AG04449 (cell line): Measurements from ENCODE around the gene MYH6.

Source experiments
- CTCF ChIA-PET: fragments of 350-600 bp; formaldehyde crosslinking; extraction: SDS; loops from one replicate; lab custom pipeline; 2021; ENCODE audit warnings: antibody characterized with exemption; lab: Yijun Ruan, JAX
- POLR2A ChIA-PET: fragments of 400-600, 350-600 bp; formaldehyde crosslinking; extraction: SDS; loops from one replicate; lab custom pipeline; 2020; ENCODE audit warnings: antibody characterized with exemption, inconsistent platforms; lab: Yijun Ruan, JAX
- DNase-seq: peaks from one replicate; pipeline ENCODE4 v3.0.0-alpha.2; 2010; ENCODE audit warnings: low read depth, low spot score
- H3K4me3 ChIP-seq: 2 replicates; pipeline ENCODE4 v1.5.1; 2011; ENCODE audit warnings: low read depth, mild to moderate bottlenecking, control low read depth, low read length
- CTCF ChIP-seq: IDR thresholded peaks from one replicate; pipeline ENCODE4 v1.5.1; 2011; ENCODE audit warnings: mild to moderate bottlenecking, moderate library complexity, low read length, control low read depth, inconsistent platforms; ENCODE audit not compliant: insufficient read depth; ENCODE audit errors: missing control alignments

Gene MYH6

DNA sequence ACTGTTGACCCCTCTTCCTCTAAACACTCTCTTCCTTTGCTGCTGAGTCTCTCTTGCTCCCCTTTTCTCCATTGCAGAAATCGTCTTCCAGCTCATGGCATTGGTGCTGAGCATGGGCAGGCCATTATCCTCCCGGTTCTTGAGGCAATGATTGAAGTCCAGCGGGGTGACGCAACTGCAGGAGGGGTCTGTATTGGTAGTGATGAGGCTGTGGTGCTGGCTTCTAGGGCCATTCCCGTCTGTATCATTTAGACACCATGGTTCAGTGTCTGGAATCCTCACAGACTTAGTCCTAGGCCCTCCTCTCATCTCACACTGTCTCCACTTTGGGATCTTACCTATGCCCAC, 54.7 kb downstream of the MYH6 start:
- TF ChIP-seq CTCF, result no peak
- ChIA-PET POLR2A (interaction anchor here (1.1 to 3.2 kb wide), 5 partner anchors 9 to 32 kb away, joined by 4 to 28 read pairs (median 10); partner anchors contain the start of gene PABPN1), CTCF (interaction anchor here (0.9 to 3.2 kb wide), 7 partner anchors 9 to 91 kb away, joined by 3 to 33 read pairs (median 4); partner anchors contain the start of gene PABPN1)
- DNase-seq, result no peak
- no peak overlapping the region for H3K4me3 ChIP-seq

- POLR2A ChIA-PET, result interaction anchor here (1.0 to 3.2 kb wide), 7 partner anchors 9 to 31 kb away, joined by 4 to 28 read pairs (median 7); partner anchors contain the start of gene PABPN1
- CTCF ChIA-PET, result interaction anchor here (0.9 to 3.2 kb wide), 10 partner anchors 9 to 90 kb away, joined by 3 to 33 read pairs (median 4); partner anchors contain the start of gene PABPN1
- TF ChIP-seq CTCF, result peak; percentile 10
- H3K4me3 ChIP-seq, result peak within 1 kb of the TSS; percentile 87
- DNase-seq, result peak; percentile 59
Observed at GRCh38 chr14:23352506-23353432, 55.3 kb downstream of the MYH6 start, which contains the start of gene SLC22A17. SLC22A17 (minus strand) TSS chr14:23352887.

DNA sequence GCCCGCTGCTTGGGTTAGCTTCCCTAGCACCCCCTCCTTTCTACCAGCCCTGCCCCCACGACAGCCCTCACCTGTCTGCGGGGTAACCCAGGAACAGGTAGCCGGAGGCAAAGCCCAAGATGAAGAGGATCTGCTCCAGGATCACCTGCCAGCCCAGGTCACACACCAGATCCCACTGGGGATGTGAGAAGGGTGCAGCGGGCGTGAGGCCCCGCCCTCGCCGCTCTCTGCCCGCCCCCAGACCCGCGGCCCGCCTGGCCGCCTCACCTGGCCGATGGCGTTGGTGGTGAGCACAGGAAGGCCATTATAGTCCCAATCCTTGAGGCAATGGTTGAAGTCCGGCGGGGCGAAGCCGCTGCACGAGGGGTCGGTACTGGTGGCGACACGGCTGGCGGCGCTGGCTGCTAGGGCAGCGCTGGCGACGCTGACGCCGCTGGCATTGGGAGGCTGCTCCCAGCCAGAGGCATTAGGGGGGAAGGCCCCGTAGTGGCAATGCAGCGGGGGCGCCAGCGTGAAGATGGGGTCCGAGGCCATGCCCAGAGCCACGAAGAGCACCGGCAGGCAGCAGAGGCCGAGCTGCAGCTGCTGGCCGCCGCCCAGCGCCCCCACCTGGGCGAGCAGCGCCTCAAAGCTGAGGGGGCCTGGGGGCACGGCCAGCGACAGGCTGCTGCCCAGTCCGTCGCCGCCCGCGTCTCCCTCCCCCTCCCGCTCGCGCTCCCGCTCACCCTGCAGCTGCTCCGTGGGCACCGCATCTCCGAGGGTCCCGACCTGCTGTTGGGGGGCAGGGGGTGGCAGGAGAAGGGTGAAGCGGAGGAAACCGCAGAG, 56.2 kb downstream of the MYH6 start:
- POLR2A ChIA-PET, result interaction anchor here (1.0 to 3.2 kb wide), 5 partner anchors 8 to 30 kb away, joined by 4 to 28 read pairs (median 10); partner anchors contain the start of gene PABPN1
- no peak for DNase-seq
- CTCF ChIA-PET, result interaction anchor here (1.0 to 3.2 kb wide), 8 partner anchors 10 to 90 kb away, joined by 4 to 33 read pairs (median 6); no protein-coding TSS in a partner anchor
- peak overlapping the region; percentile 87 for H3K4me3 ChIP-seq
- TF ChIP-seq CTCF, result peak; percentile 23

DNA sequence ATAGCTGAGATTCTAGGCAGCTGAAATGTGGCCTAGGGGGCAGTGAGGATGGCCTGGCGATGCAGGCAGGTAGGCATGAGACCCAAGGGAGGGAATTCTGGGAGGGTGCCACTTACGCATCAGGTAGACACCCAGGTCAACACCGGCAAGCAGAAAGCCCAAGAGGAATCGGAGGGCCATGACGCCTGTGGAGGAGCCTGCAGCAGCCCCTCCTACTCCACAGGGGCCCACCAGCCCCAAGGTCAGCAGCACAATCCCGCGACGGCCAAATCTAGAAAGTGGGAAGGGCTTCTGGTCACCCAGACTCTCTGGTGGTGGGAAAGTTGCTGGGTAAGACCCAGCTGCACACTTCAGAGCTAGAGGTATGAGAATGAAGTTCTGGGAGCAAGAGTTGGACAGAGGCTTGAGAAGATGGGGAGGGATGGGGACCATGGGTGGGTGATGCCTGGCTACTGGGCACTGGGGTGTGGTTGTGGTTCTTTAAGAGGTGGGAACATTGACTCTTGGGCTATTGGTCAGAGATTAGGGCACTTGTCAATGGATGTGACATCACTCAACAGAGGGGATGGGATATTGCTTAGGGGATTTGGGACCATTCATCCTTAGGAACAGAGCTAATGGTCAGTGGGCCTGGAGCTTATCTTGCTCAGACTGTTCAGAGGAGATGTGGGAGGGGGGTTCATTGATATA, 58.8 kb downstream of the MYH6 start:
- no peak for TF ChIP-seq CTCF
- ChIA-PET CTCF (interaction anchor here (0.7 kb wide), 1 partner anchor 31 kb away, joined by 3 read pairs; no protein-coding TSS in a partner anchor), POLR2A (no interaction called here)
- no peak for DNase-seq
- no peak overlapping the region for H3K4me3 ChIP-seq

DNA sequence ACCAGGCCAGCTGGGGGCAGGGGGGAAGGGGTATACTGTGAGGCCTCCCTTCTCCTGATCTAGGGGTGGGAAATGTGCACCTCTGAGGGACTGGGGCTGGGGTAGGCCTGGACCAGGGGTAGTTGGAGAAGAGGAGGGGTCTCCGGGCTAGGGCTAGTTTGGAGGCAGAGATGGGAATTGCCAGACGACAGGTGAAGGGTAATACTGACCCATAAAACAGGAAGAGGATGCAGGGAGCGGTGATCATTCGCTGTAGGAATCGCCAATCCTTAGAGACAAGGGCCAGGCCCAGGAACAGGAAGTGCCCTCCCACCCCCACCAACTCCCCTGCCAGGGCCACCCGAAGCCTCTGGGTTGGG, 59.8 kb downstream of the MYH6 start:
- no peak for DNase-seq
- H3K4me3 ChIP-seq, result no peak overlapping the region
- no peak for TF ChIP-seq CTCF
- POLR2A ChIA-PET, result interaction anchor here (0.7 kb wide), 1 partner anchor 391 kb away, joined by 3 read pairs; the partner anchor contains the start of gene HAUS4
- CTCF ChIA-PET, result no interaction called here
